Measurements from ENCODE around the gene SGCD.

DNA sequence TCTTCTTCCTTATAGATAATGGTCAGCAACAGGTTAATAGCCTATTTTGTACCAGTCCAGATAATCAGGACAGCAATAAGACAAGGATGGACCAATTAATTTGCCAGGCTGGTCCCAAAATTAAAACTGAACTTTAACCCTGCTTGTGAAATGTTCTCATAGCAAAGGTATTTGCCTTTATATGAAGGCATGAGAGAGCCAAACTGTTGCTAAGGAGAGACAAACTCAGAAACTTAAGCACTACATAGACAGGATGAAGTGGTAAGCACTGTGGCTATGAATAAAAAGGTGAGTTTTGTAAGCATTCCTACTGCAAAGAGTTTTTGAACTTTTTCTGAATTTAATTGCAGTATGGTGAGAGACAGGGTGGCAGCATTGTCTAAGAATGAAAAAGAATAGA, 348.4 kb downstream of the SGCD start:
- TF ChIP-seq EZH2 (IDR thresholded peaks at IDR 0.05) (no peak), POLR2AphosphoS5 (IDR thresholded peaks at IDR 0.05; ENCODE audit: borderline replicate concordance, low read depth, low read length) (no peak), FOXP2 (optimal IDR thresholded peaks at IDR 0.05; ENCODE audit: control extremely low read depth, extremely low read length, insufficient read depth) (no peak)
